Measurements from ENCODE around the gene HMCN1.
"Not testable (repeated sequence)": the region's sequence is repeated elsewhere in the genome, so short reads cannot be mapped to it uniquely, and the experiment has no call there.

HMCN1 gene

DNA sequence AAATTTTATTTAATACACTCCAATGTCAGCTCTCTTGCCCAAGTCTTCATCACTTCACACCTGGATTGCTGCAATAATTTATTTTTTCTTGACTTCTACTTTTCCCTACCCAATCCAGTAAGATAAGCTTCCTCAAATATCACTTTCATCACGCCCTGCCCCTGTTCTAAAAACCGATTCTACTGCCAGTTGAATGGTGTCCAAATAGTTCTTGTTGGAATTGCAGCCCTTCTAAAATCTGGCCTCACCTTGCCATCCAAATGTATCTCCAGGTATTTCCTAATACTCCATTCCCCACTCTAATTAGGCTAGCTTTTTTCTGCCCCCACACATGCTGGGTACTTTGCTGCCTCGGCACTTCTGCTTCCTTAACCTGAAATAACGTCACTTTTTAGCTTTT is 152.5 kb downstream of the HMCN1 start:
- H3K27ac ChIP-seq (ENCODE audit: low read length) = no peak overlapping the region
- no peaks in the 10 kb centered on the region for H3K4me1 ChIP-seq (ENCODE audit: low read length)
- no peaks in the 10 kb centered on the region for H3K79me2 ChIP-seq (ENCODE audit: low read length)
- H3K9me2 ChIP-seq (replicated peaks; ENCODE audit: insufficient read depth, low read length) = no peaks in the 10 kb centered on the region
- H3K4me2 ChIP-seq (ENCODE audit: low read depth, low read length) = no peak overlapping the region
- no peaks in the 10 kb centered on the region for H3F3A ChIP-seq (ENCODE audit: insufficient read depth, low read length)
- H3K36me3 ChIP-seq (replicated peaks; ENCODE audit: insufficient read depth, low read length) = no peaks in the 10 kb centered on the region
- TF ChIP-seq, protein P1, sequence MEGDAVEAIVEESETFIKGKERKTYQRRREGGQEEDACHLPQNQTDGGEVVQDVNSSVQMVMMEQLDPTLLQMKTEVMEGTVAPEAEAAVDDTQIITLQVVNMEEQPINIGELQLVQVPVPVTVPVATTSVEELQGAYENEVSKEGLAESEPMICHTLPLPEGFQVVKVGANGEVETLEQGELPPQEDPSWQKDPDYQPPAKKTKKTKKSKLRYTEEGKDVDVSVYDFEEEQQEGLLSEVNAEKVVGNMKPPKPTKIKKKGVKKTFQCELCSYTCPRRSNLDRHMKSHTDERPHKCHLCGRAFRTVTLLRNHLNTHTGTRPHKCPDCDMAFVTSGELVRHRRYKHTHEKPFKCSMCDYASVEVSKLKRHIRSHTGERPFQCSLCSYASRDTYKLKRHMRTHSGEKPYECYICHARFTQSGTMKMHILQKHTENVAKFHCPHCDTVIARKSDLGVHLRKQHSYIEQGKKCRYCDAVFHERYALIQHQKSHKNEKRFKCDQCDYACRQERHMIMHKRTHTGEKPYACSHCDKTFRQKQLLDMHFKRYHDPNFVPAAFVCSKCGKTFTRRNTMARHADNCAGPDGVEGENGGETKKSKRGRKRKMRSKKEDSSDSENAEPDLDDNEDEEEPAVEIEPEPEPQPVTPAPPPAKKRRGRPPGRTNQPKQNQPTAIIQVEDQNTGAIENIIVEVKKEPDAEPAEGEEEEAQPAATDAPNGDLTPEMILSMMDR (IDR thresholded peaks at IDR 0.05; ENCODE audit: low read length) = no peak
- TF ChIP-seq EZH2phosphoT487 (IDR thresholded peaks at IDR 0.05; ENCODE audit: low read length) (no peak), EZH2 (optimal IDR thresholded peaks at IDR 0.05; ENCODE audit: low read depth, low read length) (no peak)
- H3K9ac ChIP-seq (ENCODE audit: low read length) = no peak overlapping the region
- H4K20me1 ChIP-seq (ENCODE audit: insufficient read depth, low read length) = no peaks in the 10 kb centered on the region
- H2AFZ ChIP-seq (ENCODE audit: low read length) = no peak overlapping the region
- no peaks in the 10 kb centered on the region for H3K27me3 ChIP-seq (replicated peaks; ENCODE audit: insufficient read depth, low read length)
- no peak overlapping the region for H3K4me3 ChIP-seq (ENCODE audit: low read length)
- no peak for DNase-seq
- no peaks in the 10 kb centered on the region for H3K9me3 ChIP-seq (replicated peaks; ENCODE audit: insufficient read depth, low read length)

DNA sequence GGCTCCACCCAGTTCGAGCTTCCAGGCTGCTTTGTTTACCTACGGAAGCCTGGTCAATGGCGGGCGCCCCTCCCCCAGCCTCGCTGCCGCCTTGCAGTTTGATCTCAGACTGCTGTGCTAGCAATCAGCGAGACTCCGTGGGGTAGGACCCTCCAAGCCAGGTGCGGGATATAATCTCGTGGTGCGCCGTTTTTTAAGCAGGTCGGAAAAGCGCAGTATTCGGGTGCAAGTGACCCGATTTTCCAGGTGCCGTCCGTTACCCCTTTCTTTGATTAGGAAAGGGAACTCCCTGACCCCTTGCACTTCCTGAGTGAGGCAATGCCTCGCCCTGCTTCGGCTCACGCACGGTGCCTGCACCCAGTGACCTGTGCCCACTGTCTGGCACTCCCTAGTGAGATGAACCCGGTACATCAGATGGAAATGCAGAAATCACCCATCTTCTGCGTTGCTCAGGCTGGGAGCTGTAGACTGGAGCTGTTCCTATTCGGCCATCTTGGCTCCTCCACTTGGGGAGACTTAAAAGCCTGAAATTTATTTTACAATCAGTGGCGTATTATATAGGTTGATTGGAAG is 158.7 kb downstream of the HMCN1 start:
- not testable (repeated sequence) for H3K9me2 ChIP-seq (replicated peaks; ENCODE audit: insufficient read depth, low read length); H3K27me3 ChIP-seq (replicated peaks; ENCODE audit: insufficient read depth, low read length); H3K4me2 ChIP-seq (ENCODE audit: low read depth, low read length); H2AFZ ChIP-seq (ENCODE audit: low read length); H3K4me3 ChIP-seq (ENCODE audit: low read length); H4K20me1 ChIP-seq (ENCODE audit: insufficient read depth, low read length); H3K27ac ChIP-seq (ENCODE audit: low read length); DNase-seq; H3K9me3 ChIP-seq (replicated peaks; ENCODE audit: insufficient read depth, low read length); H3F3A ChIP-seq (ENCODE audit: insufficient read depth, low read length); H3K79me2 ChIP-seq (ENCODE audit: low read length); H3K9ac ChIP-seq (ENCODE audit: low read length); H3K4me1 ChIP-seq (ENCODE audit: low read length); H3K36me3 ChIP-seq (replicated peaks; ENCODE audit: insufficient read depth, low read length)

DNA sequence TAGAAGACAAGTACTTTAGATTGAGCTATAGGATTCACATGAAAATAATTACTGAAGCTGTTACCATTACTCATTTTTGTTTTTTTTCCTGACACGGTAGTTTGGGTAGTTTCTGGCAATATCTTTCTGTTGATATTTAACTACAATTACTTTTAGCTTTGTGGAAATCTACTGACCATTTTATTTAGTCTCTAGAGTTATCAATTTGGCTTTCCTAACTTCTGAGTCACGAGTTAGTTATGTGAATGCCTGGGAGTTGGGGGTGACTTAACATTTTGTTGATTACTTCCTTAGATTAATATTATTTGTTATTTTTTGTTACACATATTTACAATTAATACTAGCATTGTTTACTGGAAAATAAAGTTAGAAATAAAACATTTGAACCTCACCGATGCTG is 160.6 kb downstream of the HMCN1 start:
- Histone ChIP-seq H4K20me1 (ENCODE audit: insufficient read depth, low read length) (no peaks in the 10 kb centered on the region), H3K27ac (ENCODE audit: low read length) (no peak overlapping the region), H3K4me1 (ENCODE audit: low read length) (no peaks in the 10 kb centered on the region), H3K79me2 (ENCODE audit: low read length) (no peaks in the 10 kb centered on the region), H3F3A (ENCODE audit: insufficient read depth, low read length) (no peaks in the 10 kb centered on the region), H3K36me3 (replicated peaks; ENCODE audit: insufficient read depth, low read length) (no peaks in the 10 kb centered on the region), H3K9me2 (replicated peaks; ENCODE audit: insufficient read depth, low read length) (no peaks in the 10 kb centered on the region), H3K9me3 (replicated peaks; ENCODE audit: insufficient read depth, low read length) (no peaks in the 10 kb centered on the region), H3K9ac (ENCODE audit: low read length) (no peak overlapping the region), H3K4me2 (ENCODE audit: low read depth, low read length) (no peak overlapping the region), H2AFZ (ENCODE audit: low read length) (no peak overlapping the region), H3K4me3 (ENCODE audit: low read length) (no peak overlapping the region), H3K27me3 (replicated peaks; ENCODE audit: insufficient read depth, low read length) (no peaks in the 10 kb centered on the region)
- TF ChIP-seq, protein P1 (IDR thresholded peaks at IDR 0.05; ENCODE audit: low read length) = no peak
- no peak for TF ChIP-seq EZH2 (optimal IDR thresholded peaks at IDR 0.05; ENCODE audit: low read depth, low read length)
- TF ChIP-seq EZH2phosphoT487 (IDR thresholded peaks at IDR 0.05; ENCODE audit: low read length) = no peak
- DNase-seq = no peak

DNA sequence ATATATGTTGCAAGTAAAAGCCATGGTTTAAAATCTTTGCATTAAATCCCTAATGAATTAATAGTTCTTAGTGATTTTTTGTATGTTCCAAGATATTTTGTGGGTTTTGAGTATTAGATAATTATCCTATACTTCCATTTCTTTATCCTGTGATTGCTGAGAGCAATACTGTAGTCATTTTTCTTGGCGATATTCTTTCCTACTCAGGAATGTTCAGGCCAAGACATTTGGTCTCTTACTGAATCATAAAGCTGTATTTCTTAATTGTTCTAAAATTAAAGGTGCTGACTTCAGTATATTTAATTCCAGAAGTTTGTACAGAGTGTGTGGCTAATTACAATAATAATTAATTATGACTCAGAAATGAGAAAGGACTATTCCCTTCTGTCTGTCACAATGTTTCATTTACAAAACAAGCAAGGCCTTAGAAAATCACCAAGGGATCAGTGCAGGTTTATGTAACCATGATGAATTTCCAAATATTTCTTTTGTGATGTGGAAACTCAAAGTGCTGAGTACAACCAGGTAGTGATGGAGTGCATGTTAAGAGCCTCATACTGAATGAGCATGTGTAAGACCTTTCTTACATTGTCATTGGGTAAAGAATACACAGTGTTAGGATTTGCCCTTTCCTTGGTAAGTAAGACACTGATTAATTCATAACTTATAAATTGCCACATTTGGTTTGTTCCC is 161.2 kb downstream of the HMCN1 start:
- H3K4me2 ChIP-seq (ENCODE audit: low read depth, low read length) = no peak overlapping the region
- no peak for TF ChIP-seq EZH2 (optimal IDR thresholded peaks at IDR 0.05; ENCODE audit: low read depth, low read length)
- TF ChIP-seq, protein P1 (IDR thresholded peaks at IDR 0.05; ENCODE audit: low read length) = no peak
- no peaks in the 10 kb centered on the region for H3K27me3 ChIP-seq (replicated peaks; ENCODE audit: insufficient read depth, low read length)
- no peak overlapping the region for H3K9ac ChIP-seq (ENCODE audit: low read length)
- H3K9me3 ChIP-seq (replicated peaks; ENCODE audit: insufficient read depth, low read length) = no peaks in the 10 kb centered on the region
- H3K4me1 ChIP-seq (ENCODE audit: low read length) = no peaks in the 10 kb centered on the region
- no peak for DNase-seq
- no peaks in the 10 kb centered on the region for H3K79me2 ChIP-seq (ENCODE audit: low read length)
- H3K36me3 ChIP-seq (replicated peaks; ENCODE audit: insufficient read depth, low read length) = no peaks in the 10 kb centered on the region
- no peak overlapping the region for H3K27ac ChIP-seq (ENCODE audit: low read length)
- H4K20me1 ChIP-seq (ENCODE audit: insufficient read depth, low read length) = no peaks in the 10 kb centered on the region
- no peak overlapping the region for H3K4me3 ChIP-seq (ENCODE audit: low read length)
- H2AFZ ChIP-seq (ENCODE audit: low read length) = no peak overlapping the region
- no peaks in the 10 kb centered on the region; the same call in 1 of the 2 replicates for H3K9me2 ChIP-seq (replicated peaks; ENCODE audit: insufficient read depth, low read length)
- H3F3A ChIP-seq (ENCODE audit: insufficient read depth, low read length) = no peaks in the 10 kb centered on the region
